Large intestine (tissue), 3 donors: ENCODE data around the gene NTF3. TPM values are rescaled to one million over a fixed set of nuclear protein-coding genes. Genes with fewer than 3 reads are reported as not detected.

Experiments
- DNase-seq, 2 donors: peaks; one replicate each; pipeline versions ENCODE4 v3.0.0 to v3.0.0-alpha.2; 2013
- H3K27ac ChIP-seq: one replicate; pipeline ENCODE4 v1.5.1; 2013; ENCODE audit warnings: low read length
- H3K27me3 ChIP-seq: 2 replicates; pipeline ENCODE4 v1.6.1; 2013; ENCODE audit warnings: low read length; ENCODE audit not compliant: control insufficient read depth, insufficient read depth
- H3K36me3 ChIP-seq: 2 replicates; pipeline ENCODE4 v1.6.1; 2013; ENCODE audit warnings: low read length; ENCODE audit not compliant: control insufficient read depth, insufficient read depth
- H3K4me1 ChIP-seq: one replicate; pipeline ENCODE4 v1.6.1; 2013; ENCODE audit warnings: low read length; ENCODE audit not compliant: control insufficient read depth, insufficient read depth
- H3K4me3 ChIP-seq: one replicate; pipeline ENCODE4 v1.5.1; 2013; ENCODE audit warnings: low read length
- H3K9me3 ChIP-seq: one replicate; pipeline ENCODE4 v1.6.1; 2013; ENCODE audit warnings: mild to moderate bottlenecking, low read depth, low read length, moderate library complexity; ENCODE audit not compliant: control insufficient read depth
- WGBS: methylation state at CpG from one replicate; pipeline ENCODE4 v1.1.5; 2013; ENCODE audit warnings: low lambda C conversion rate; ENCODE audit not compliant: insufficient coverage; 5-methylcytosine and 5-hydroxymethylcytosine counted together
- polyA plus RNA-seq: library from polyadenylated mRNA; unstranded; fragments of 120-200 nt; gene quantifications from one replicate; pipeline ENCODE4 v1.2.1, GENCODE V29; 2013

NTF3 gene
- polyA plus RNA-seq, 1 donor: 2.1 TPM

GRCh38 chr12:5473076-5473782 lies 41.3 kb downstream of the NTF3 start:
- WGBS: no CpG with 5 or more reads among the region's 6 CpGs

GRCh38 chr12:5473783-5474116 lies 41.8 kb downstream of the NTF3 start:
- Histone ChIP-seq H3K27ac (no peak overlapping the region), H3K4me1 (no peaks in the 10 kb centered on the region), H3K27me3 (peaks cover 4% of the 10 kb centered on the region), H3K9me3 (no peaks in the 10 kb centered on the region), H3K4me3 (no peak overlapping the region), H3K36me3 (no peaks in the 10 kb centered on the region)
- DNase-seq: no peak
- no CpG with 5 or more reads among the region's 2 CpGs for WGBS

More at GRCh38 chr12:5473076-5473782, 41.3 kb downstream of the NTF3 start:
- Histone ChIP-seq H3K4me1 (no peaks in the 10 kb centered on the region), H3K4me3 (no peak overlapping the region), H3K36me3 (no peaks in the 10 kb centered on the region), H3K9me3 (no peaks in the 10 kb centered on the region), H3K27ac (no peak overlapping the region), H3K27me3 (peaks cover 4% of the 10 kb centered on the region)
- DNase-seq: no peak

- no peak overlapping the region for H3K4me3 ChIP-seq
- H3K9me3 ChIP-seq: no peaks in the 10 kb centered on the region
- no peak overlapping the region for H3K27ac ChIP-seq
- no peak for DNase-seq
- no peaks in the 10 kb centered on the region for H3K4me1 ChIP-seq
- 100% methylated on average over 2 of the region's 6 CpGs for WGBS
- H3K27me3 ChIP-seq: peaks cover 6% of the 10 kb centered on the region
- H3K36me3 ChIP-seq: no peaks in the 10 kb centered on the region
These were observed 44.4 kb downstream of the NTF3 start for GRCh38 chr12:5476356-5476755.

DNA sequence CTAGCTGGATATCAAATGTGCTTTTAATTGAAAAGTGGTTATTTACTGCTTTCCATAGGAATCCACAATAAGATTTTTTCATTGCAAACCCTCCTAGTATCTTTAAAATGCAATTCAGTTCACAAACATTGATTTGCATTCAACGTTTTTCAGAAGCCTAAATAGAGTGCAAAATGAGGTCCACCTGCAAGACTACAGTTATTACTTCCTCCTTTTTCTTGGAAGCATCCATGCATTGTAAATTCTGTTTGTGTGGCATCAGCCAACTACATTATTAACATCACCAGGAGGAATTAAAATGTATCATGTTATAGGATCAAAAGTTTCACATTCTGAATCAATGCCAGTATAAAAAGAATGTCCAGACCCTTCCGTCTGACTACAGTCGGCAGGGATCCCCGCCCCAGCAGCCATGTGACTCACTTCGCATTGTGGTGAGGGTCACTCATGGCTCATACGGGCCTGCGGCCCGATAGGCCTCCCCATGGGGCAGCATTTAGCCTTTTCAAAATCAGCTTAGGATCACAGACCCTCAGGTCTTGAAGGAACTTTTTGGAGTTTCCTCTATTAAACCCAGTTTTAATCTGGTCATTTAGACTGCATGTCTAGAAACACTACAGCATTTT lies 46.3 kb downstream of the NTF3 start:
- Histone ChIP-seq H3K27ac (no peak overlapping the region), H3K27me3 (peaks cover 3% of the 10 kb centered on the region), H3K4me1 (no peaks in the 10 kb centered on the region), H3K4me3 (no peak overlapping the region), H3K9me3 (no peaks in the 10 kb centered on the region), H3K36me3 (no peaks in the 10 kb centered on the region)
- no peak for DNase-seq
- WGBS: 100% methylated on average over 1 of the region's 8 CpGs

DNA sequence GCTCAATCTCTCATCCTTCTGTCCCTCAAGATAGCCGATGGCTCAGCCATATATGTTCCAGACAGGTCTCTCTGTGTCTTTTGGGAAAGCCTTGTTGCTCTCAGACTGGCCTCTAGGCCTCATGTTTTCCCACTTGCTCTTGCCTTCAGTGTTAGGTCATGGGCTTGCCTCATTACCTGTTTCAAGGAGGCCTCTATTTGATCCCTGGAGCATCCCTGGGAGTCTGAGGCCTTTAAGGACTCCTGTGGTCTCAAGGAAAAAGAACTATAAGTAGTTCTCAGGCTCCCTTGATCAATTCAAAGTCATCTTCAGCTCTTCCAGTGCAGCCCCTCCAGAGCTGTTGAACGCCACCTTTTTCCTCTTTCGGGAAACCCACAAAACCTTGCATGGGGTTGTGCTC lies 47.9 kb downstream of the NTF3 start:
- Histone ChIP-seq H3K36me3 (no peaks in the 10 kb centered on the region), H3K4me3 (no peak overlapping the region), H3K4me1 (no peaks in the 10 kb centered on the region), H3K27ac (no peak overlapping the region), H3K27me3 (peaks cover 2% of the 10 kb centered on the region), H3K9me3 (no peaks in the 10 kb centered on the region)
- WGBS: no CpG with 5 or more reads among the region's 3 CpGs
- no peak for DNase-seq

GRCh38 chr12:5480218-5480937 lies 48.5 kb downstream of the NTF3 start:
- peaks cover 2% of the 10 kb centered on the region for H3K27me3 ChIP-seq
- DNase-seq: no peak
- H3K27ac ChIP-seq: no peak overlapping the region
- no peaks in the 10 kb centered on the region for H3K36me3 ChIP-seq
- no peaks in the 10 kb centered on the region for H3K4me1 ChIP-seq
- H3K9me3 ChIP-seq: no peaks in the 10 kb centered on the region
- WGBS: no CpG with 5 or more reads among the region's 21 CpGs
- no peak overlapping the region for H3K4me3 ChIP-seq

DNA sequence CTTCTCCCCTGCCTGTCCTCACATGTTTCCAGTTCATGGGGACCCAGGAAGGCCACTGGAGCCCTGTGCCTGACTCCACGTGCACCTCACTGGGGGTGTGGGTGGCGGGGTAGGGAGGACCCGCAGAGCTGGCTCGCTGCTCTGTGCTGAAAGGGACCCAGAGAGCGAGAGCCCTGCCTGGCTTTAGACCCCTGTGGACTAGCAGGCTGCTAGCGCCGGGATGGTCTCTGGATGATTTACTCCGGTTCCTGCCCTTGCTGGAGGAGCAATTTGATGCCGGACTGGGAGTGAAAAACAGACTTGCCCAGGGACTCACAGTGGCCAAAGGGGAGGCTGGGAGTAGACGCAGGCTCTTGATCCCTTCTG lies 49.0 kb downstream of the NTF3 start:
- no peaks in the 10 kb centered on the region for H3K36me3 ChIP-seq
- H3K27ac ChIP-seq: no peak overlapping the region
- peaks cover 2% of the 10 kb centered on the region for H3K27me3 ChIP-seq
- DNase-seq: no peak
- no peak overlapping the region for H3K4me3 ChIP-seq
- no peaks in the 10 kb centered on the region for H3K9me3 ChIP-seq
- no peaks in the 10 kb centered on the region for H3K4me1 ChIP-seq
- no CpG with 5 or more reads among the region's 10 CpGs for WGBS

GRCh38 chr12:5481645-5482044 lies 49.7 kb downstream of the NTF3 start:
- Histone ChIP-seq H3K9me3 (no peaks in the 10 kb centered on the region), H3K27ac (no peak overlapping the region), H3K36me3 (no peaks in the 10 kb centered on the region), H3K4me3 (no peak overlapping the region), H3K27me3 (peaks cover 2% of the 10 kb centered on the region), H3K4me1 (no peaks in the 10 kb centered on the region)
- WGBS: no CpG with 5 or more reads among the region's 5 CpGs
- DNase-seq: no peak

GRCh38 chr12:5484426-5484825 lies 52.5 kb downstream of the NTF3 start:
- peaks cover 2% of the 10 kb centered on the region for H3K27me3 ChIP-seq
- H3K27ac ChIP-seq: no peak overlapping the region
- no peaks in the 10 kb centered on the region for H3K9me3 ChIP-seq
- H3K4me1 ChIP-seq: no peaks in the 10 kb centered on the region
- WGBS: no CpG with 5 or more reads among the region's 6 CpGs
- no peaks in the 10 kb centered on the region for H3K36me3 ChIP-seq
- DNase-seq: no peak
- no peak overlapping the region for H3K4me3 ChIP-seq

DNA sequence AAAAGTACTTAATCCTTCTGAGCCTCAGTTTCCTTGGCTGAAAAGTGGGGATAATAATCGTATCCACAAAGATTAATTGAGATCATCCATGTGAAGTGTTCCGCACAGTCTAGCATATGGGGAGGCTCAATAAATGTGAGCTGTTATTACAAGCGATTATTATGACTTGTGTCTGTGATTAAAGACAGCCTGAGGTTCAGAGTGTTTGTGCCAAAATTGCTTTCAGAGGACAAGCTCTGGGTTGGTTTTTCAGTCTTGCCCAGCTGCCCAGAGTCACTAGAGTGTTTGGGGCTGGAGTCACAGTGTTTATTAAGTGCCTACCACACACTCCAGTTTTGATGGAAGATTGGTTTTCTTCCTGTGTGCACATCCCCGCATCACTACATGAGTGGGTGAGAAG lies 53.5 kb downstream of the NTF3 start:
- no peak for DNase-seq
- no peaks in the 10 kb centered on the region for H3K36me3 ChIP-seq
- peaks cover 2% of the 10 kb centered on the region for H3K27me3 ChIP-seq
- H3K9me3 ChIP-seq: no peaks in the 10 kb centered on the region
- H3K4me1 ChIP-seq: no peaks in the 10 kb centered on the region
- no peak overlapping the region for H3K4me3 ChIP-seq
- no CpG with 5 or more reads among the region's 4 CpGs for WGBS
- no peak overlapping the region for H3K27ac ChIP-seq
